Progenitor cell of endocrine pancreas (in vitro differentiated cells): ENCODE data around the gene ITGB2. TPM values are rescaled to one million over a fixed set of nuclear protein-coding genes. Genes with fewer than 3 reads are reported as not detected.

ENCODE experiments used
- DNase-seq: peaks from one replicate; pipeline ENCODE4 v3.0.0; 2021; ENCODE audit warnings: low spot score; ENCODE audit not compliant: unreplicated experiment
- H3K27ac Mint-ChIP-seq: 2 replicates; pipeline ENCODE4 v1.8.0; 2021; ENCODE audit warnings: mild to moderate bottlenecking, moderate library complexity, mixed read lengths
- H3K27me3 Mint-ChIP-seq: 2 replicates; pipeline ENCODE4 v1.8.0; 2021; ENCODE audit warnings: mixed read lengths
- H3K36me3 Mint-ChIP-seq: 2 replicates; pipeline ENCODE4 v1.8.0; 2022; ENCODE audit warnings: mixed read lengths; ENCODE audit not compliant: insufficient read depth
- H3K4me1 Mint-ChIP-seq: 2 replicates; pipeline ENCODE4 v1.8.0; 2021; ENCODE audit warnings: low read depth, mixed read lengths
- H3K4me3 Mint-ChIP-seq: 2 replicates; pipeline ENCODE4 v1.8.0; 2021; ENCODE audit warnings: low read depth, mild to moderate bottlenecking, moderate library complexity, mixed read lengths
- H3K9me3 Mint-ChIP-seq: 2 replicates; pipeline ENCODE4 v1.8.0; 2021; ENCODE audit warnings: low read depth, mixed read lengths
- total RNA-seq: library from RNA; stranded (reverse); gene quantifications from 2 replicates; pipeline ENCODE4 v1.2.1, GENCODE V29; 2021
- TF ChIP-seq, protein P1 (sequence below): fragments of 200-600 bp; sonication (generic); IDR thresholded peaks from one replicate; pipeline ENCODE4 v1.5.0; 2021; ENCODE audit warnings: antibody characterized with exemption, mild to moderate bottlenecking; ENCODE audit not compliant: unreplicated experiment

Gene ITGB2
- total RNA-seq, 1 donor from 2014 or later, result 0.41 TPM

- no peak overlapping the region for H3K4me3 Mint-ChIP-seq
- TF ChIP-seq, protein P1, sequence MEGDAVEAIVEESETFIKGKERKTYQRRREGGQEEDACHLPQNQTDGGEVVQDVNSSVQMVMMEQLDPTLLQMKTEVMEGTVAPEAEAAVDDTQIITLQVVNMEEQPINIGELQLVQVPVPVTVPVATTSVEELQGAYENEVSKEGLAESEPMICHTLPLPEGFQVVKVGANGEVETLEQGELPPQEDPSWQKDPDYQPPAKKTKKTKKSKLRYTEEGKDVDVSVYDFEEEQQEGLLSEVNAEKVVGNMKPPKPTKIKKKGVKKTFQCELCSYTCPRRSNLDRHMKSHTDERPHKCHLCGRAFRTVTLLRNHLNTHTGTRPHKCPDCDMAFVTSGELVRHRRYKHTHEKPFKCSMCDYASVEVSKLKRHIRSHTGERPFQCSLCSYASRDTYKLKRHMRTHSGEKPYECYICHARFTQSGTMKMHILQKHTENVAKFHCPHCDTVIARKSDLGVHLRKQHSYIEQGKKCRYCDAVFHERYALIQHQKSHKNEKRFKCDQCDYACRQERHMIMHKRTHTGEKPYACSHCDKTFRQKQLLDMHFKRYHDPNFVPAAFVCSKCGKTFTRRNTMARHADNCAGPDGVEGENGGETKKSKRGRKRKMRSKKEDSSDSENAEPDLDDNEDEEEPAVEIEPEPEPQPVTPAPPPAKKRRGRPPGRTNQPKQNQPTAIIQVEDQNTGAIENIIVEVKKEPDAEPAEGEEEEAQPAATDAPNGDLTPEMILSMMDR, result no peak
- no peak for DNase-seq
- no peak overlapping the region for H3K27ac Mint-ChIP-seq
- H3K27me3 Mint-ChIP-seq, result peaks cover 29% of the 10 kb centered on the region
- H3K36me3 Mint-ChIP-seq, result no peaks in the 10 kb centered on the region
- no peaks in the 10 kb centered on the region for H3K9me3 Mint-ChIP-seq
- H3K4me1 Mint-ChIP-seq, result peaks cover 22% of the 10 kb centered on the region
Measured at GRCh38 chr21:44875316-44875700, 45.4 kb downstream of the ITGB2 start.

DNA sequence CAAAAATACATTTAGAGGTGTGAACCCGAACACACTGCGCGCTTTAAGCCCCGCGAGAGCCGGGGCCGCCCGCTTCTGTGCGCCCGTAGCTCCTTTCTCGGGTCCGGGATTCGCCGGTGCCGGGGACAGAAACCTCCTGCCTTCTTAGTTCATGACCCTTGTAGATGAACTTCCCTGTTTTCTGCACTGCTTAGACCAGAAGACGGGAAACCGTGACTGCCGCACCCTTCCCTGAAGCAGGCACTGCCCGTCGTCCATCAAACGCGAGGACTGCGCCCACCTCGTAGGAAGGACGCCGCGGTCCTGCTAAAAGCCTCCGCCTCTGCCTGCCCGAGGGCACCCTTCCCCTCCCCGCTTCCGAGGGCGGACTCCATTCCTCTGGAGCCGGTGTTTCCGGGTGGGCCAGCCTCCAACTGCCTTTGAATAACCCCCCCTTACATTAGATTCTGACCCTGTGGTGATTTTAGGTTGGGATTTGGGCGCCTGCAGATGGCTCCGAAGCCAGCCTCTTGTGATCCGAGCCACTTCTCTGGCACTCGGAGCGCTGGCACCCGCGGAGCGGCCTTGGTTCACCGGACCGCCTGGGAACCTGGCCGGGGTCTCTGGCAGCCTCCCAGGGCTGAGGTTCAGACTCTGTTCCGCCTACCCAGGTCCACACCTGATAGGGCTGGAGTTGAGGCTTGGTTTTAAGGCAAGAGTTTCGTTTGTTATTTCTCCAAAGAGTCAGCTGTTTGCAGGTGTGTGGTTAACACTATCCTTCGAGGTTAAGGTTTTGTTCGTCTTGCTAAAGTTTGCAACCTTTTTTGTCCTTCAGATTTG is 46.0 kb downstream of the ITGB2 start:
- H3K4me1 Mint-ChIP-seq, result peaks cover 27% of the 10 kb centered on the region
- no peaks in the 10 kb centered on the region for H3K36me3 Mint-ChIP-seq
- H3K27me3 Mint-ChIP-seq, result peaks cover 29% of the 10 kb centered on the region
- H3K27ac Mint-ChIP-seq, result peak overlapping the region; percentile 89
- H3K4me3 Mint-ChIP-seq, result peak overlapping the region; percentile 72
- no peaks in the 10 kb centered on the region for H3K9me3 Mint-ChIP-seq
- DNase-seq, result no peak
- TF ChIP-seq, protein P1, result no peak

DNA sequence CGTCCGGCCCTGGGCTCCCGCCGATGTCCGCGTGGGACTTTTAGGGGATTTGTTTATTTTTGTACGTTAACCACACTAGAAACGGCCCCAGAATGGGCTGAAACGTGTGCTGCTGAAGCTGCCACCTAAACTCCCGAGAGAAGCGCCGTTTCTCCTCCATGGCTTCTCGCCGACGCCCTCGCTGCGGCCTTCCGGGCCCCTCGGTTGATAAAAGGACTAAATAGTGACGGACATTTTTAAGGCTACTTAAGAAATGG is 46.5 kb downstream of the ITGB2 start:
- Mint-ChIP-seq H3K9me3 (no peaks in the 10 kb centered on the region), H3K4me1 (peaks cover 29% of the 10 kb centered on the region), H3K36me3 (no peaks in the 10 kb centered on the region), H3K27ac (peak overlapping the region; percentile 89), H3K4me3 (peak overlapping the region; percentile 72), H3K27me3 (peaks cover 29% of the 10 kb centered on the region)
- TF ChIP-seq, protein P1, result no peak
- no peak for DNase-seq

- no peaks in the 10 kb centered on the region for H3K9me3 Mint-ChIP-seq
- no peaks in the 10 kb centered on the region for H3K36me3 Mint-ChIP-seq
- peaks cover 33% of the 10 kb centered on the region for H3K4me1 Mint-ChIP-seq
- TF ChIP-seq, protein P1, result no peak
- H3K27ac Mint-ChIP-seq, result peak within 1 kb of the TSS; percentile 96
- peak; percentile 99 for DNase-seq
- H3K4me3 Mint-ChIP-seq, result peak within 1 kb of the TSS; percentile 93
- peaks cover 29% of the 10 kb centered on the region for H3K27me3 Mint-ChIP-seq
Measured at GRCh38 chr21:44873356-44874239, 47.1 kb downstream of the ITGB2 start, which contains the start of gene PTTG1IP. PTTG1IP (minus strand) TSS chr21:44873690; CDS start chr21:44873616, 74 bp downstream.

DNA sequence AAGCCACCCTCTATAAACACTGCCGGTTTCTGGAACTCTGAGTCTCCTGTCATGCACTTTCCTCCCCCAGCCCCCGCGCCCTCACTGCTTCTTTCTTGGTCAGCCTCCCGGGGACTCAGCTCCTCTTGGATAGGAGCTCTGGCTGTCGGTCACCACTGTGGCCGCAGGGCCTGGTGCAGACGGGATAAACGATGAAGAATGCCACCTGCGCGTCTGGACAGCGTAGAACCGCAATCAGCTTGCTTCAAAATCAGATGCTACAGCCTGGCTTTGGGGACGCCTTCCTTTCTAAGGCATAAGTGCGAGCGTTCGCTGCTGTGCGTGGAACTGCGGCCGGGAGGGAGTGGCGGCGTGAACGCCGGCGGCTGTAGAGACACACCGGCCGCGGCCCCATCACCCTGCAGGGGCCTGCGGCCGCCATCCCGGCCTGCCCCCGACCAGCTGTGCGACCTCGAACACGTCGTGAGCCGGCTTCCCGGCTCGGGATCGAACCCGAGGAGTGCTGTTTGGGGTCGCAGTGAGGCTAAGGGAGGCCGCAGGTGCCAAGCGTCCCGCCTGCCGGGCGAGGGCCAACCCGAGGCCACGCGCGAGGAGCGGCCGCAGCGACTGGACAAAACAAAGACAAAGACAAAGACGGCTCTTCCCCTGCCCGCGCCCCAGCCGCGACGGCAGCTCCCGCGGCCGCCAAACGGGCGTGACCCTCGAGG is 47.9 kb downstream of the ITGB2 start:
- TF ChIP-seq, protein P1, result no peak
- no peaks in the 10 kb centered on the region for H3K36me3 Mint-ChIP-seq
- DNase-seq, result peak; percentile 32
- peak overlapping the region; percentile 93 for H3K4me3 Mint-ChIP-seq
- H3K9me3 Mint-ChIP-seq, result no peaks in the 10 kb centered on the region
- peak overlapping the region; percentile 96 for H3K27ac Mint-ChIP-seq
- peaks cover 24% of the 10 kb centered on the region for H3K27me3 Mint-ChIP-seq
- peaks cover 41% of the 10 kb centered on the region for H3K4me1 Mint-ChIP-seq
